DMS53 treated with DMSO at 0.1 percent for 48 hours (cell line): Measurements from ENCODE around the gene MED12L.

Source experiments
- DNase-seq: peaks from one replicate; lab custom pipeline; 2025; ENCODE audit not compliant: unreplicated experiment; lab: John Stamatoyannopoulos, UW

The MED12L gene

GRCh38 chr3:151171145-151171757 lies 85.8 kb downstream of the MED12L start:
- DNase-seq = no peak

GRCh38 chr3:151174351-151174750 lies 88.9 kb downstream of the MED12L start:
- no peak for DNase-seq

- no peak for DNase-seq
Measured at GRCh38 chr3:151175952-151176351, 90.5 kb downstream of the MED12L start.

- no peak for DNase-seq
Measured at GRCh38 chr3:151178208-151178845, 92.9 kb downstream of the MED12L start.

- no peak for DNase-seq
Measured at GRCh38 chr3:151182349-151183079, 97.0 kb downstream of the MED12L start.

GRCh38 chr3:151183265-151183671 lies 97.8 kb downstream of the MED12L start:
- DNase-seq = no peak

- DNase-seq = no peak
Measured at GRCh38 chr3:151191095-151191494, 105.6 kb downstream of the MED12L start.

GRCh38 chr3:151192545-151192944 lies 107.1 kb downstream of the MED12L start:
- no peak for DNase-seq

- DNase-seq = no peak
Measured at GRCh38 chr3:151195826-151196225, 110.4 kb downstream of the MED12L start.

GRCh38 chr3:151196434-151196833 lies 111.0 kb downstream of the MED12L start:
- DNase-seq = no peak

- no peak for DNase-seq
Measured at GRCh38 chr3:151197228-151197627, 111.8 kb downstream of the MED12L start.

- DNase-seq = no peak
Measured at GRCh38 chr3:151197981-151198767, 112.7 kb downstream of the MED12L start.

- DNase-seq = no peak
Measured at GRCh38 chr3:151198849-151199248, 113.4 kb downstream of the MED12L start.

- DNase-seq = no peak
Measured at GRCh38 chr3:151199554-151200438, 114.3 kb downstream of the MED12L start.

GRCh38 chr3:151200586-151200985 lies 115.1 kb downstream of the MED12L start:
- DNase-seq = no peak

GRCh38 chr3:151201051-151201730 lies 115.7 kb downstream of the MED12L start:
- DNase-seq = no peak

GRCh38 chr3:151203051-151203420 lies 117.6 kb downstream of the MED12L start, which contains the start of gene GPR171:
Gene GPR171, minus strand, starts transcription at chr3:151203216. Its CDS starts 3,830 bp downstream, at chr3:151199386.
- no peak for DNase-seq

GRCh38 chr3:151204530-151205402 lies 119.3 kb downstream of the MED12L start:
- no peak for DNase-seq

- no peak for DNase-seq
Measured at GRCh38 chr3:151205482-151205881, 120.0 kb downstream of the MED12L start.
